Thoracic aorta (tissue), 2 donors: Measurements from ENCODE around the gene SGCD. TPM values are rescaled to one million over a fixed set of nuclear protein-coding genes. Genes with fewer than 3 reads are reported as not detected.

Experiments used
- ATAC-seq: fragments of 150-250 bp; one replicate; pipeline ENCODE4 v1.8.0; 2017; ENCODE audit warnings: low read depth; ENCODE audit not compliant: insufficient number of reproducible peaks, low FRiP score
- DNase-seq: peaks from one replicate; pipeline ENCODE4 v3.0.0-alpha.2; 2020; ENCODE audit warnings: low spot score
- H3K27ac ChIP-seq, 2 donors: fragments of 200-600 bp; sonication (generic); 1 replicate in 1 of 2; 2 replicates in 1 of 2; pipeline ENCODE4 v1.5.1; 2016; ENCODE audit warnings: mild to moderate bottlenecking in 2 of 2, moderate library complexity in 2 of 2
- H3K27me3 ChIP-seq: fragments of 200-600 bp; sonication (generic); replicated peaks from 2 replicates; pipeline ENCODE4 v1.6.0; 2016; ENCODE audit warnings: mild to moderate bottlenecking; ENCODE audit not compliant: insufficient read depth
- H3K36me3 ChIP-seq: fragments of 200-600 bp; sonication (generic); one replicate; pipeline ENCODE4 v1.5.1; 2016
- H3K4me1 ChIP-seq, 2 donors: fragments of 200-600 bp; sonication (generic); 1 replicate in 1 of 2; 2 replicates in 1 of 2; pipeline versions ENCODE4 v1.5.1 to v1.6.0; 2016; ENCODE audit warnings: low read depth in 2 of 2, mild to moderate bottlenecking in 1 of 2; ENCODE audit not compliant: control insufficient read depth in 1 of 2
- H3K4me3 ChIP-seq: fragments of 200-600 bp; sonication (generic); 2 replicates; pipeline ENCODE4 v1.5.1; 2016; ENCODE audit warnings: mild to moderate bottlenecking
- H3K9me3 ChIP-seq: fragments of 200-600 bp; sonication (generic); 2 replicates; pipeline ENCODE4 v1.5.1; 2016
- total RNA-seq, 2 donors: library from RNA; depleted of rRNA; stranded (reverse); fragments of >200 nt; gene quantifications; one replicate each; pipeline versions ENCODE4 v1.1.0 to v1.2.3, GENCODE V29; 2016
- TF ChIP-seq, protein P1 (sequence below): fragments of 200-600 bp; sonication (generic); IDR thresholded peaks from one replicate; pipeline ENCODE4 v1.5.1; 2019; ENCODE audit warnings: antibody characterized with exemption

SGCD gene
- total RNA-seq, 2 donors from 2014 or later: 20.4 to 40.3 TPM

GRCh38 chr5:156339139-156339841, 12.3 kb downstream of the SGCD start:
- Histone ChIP-seq H3K4me3 (no peak overlapping the region), H3K27me3 (no peaks in the 10 kb centered on the region), H3K36me3 (no peaks in the 10 kb centered on the region), H3K9me3 (no peaks in the 10 kb centered on the region), H3K27ac (no peak overlapping the region), H3K4me1 (no peaks in the 10 kb centered on the region)
- TF ChIP-seq, protein P1, sequence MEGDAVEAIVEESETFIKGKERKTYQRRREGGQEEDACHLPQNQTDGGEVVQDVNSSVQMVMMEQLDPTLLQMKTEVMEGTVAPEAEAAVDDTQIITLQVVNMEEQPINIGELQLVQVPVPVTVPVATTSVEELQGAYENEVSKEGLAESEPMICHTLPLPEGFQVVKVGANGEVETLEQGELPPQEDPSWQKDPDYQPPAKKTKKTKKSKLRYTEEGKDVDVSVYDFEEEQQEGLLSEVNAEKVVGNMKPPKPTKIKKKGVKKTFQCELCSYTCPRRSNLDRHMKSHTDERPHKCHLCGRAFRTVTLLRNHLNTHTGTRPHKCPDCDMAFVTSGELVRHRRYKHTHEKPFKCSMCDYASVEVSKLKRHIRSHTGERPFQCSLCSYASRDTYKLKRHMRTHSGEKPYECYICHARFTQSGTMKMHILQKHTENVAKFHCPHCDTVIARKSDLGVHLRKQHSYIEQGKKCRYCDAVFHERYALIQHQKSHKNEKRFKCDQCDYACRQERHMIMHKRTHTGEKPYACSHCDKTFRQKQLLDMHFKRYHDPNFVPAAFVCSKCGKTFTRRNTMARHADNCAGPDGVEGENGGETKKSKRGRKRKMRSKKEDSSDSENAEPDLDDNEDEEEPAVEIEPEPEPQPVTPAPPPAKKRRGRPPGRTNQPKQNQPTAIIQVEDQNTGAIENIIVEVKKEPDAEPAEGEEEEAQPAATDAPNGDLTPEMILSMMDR: no peak
- DNase-seq (no peak), ATAC-seq (no peak)

- no peak overlapping the region for H3K4me3 ChIP-seq
- peaks cover 5% of the 10 kb centered on the region for H3K36me3 ChIP-seq
- H3K27me3 ChIP-seq: no peaks in the 10 kb centered on the region
- ATAC-seq (no peak), DNase-seq (no peak)
- TF ChIP-seq, protein P1: no peak
- H3K4me1 ChIP-seq: no peaks in the 10 kb centered on the region
- H3K9me3 ChIP-seq: no peaks in the 10 kb centered on the region
- no peak overlapping the region for H3K27ac ChIP-seq
Measured at GRCh38 chr5:156340893-156341292, 13.9 kb downstream of the SGCD start.

GRCh38 chr5:156350256-156350655, 23.3 kb downstream of the SGCD start:
- no peaks in the 10 kb centered on the region for H3K9me3 ChIP-seq
- no peaks in the 10 kb centered on the region for H3K27me3 ChIP-seq
- H3K36me3 ChIP-seq: no peaks in the 10 kb centered on the region
- H3K4me1 ChIP-seq: no peaks in the 10 kb centered on the region
- no peak overlapping the region for H3K27ac ChIP-seq
- H3K4me3 ChIP-seq: no peak overlapping the region
- TF ChIP-seq, protein P1: no peak
- no peak for ATAC-seq
- DNase-seq: no peak

GRCh38 chr5:156351423-156351822, 24.5 kb downstream of the SGCD start:
- H3K27ac ChIP-seq: no peak overlapping the region
- H3K36me3 ChIP-seq: no peaks in the 10 kb centered on the region
- DNase-seq (no peak), ATAC-seq (no peak)
- no peaks in the 10 kb centered on the region for H3K27me3 ChIP-seq
- no peaks in the 10 kb centered on the region for H3K9me3 ChIP-seq
- H3K4me3 ChIP-seq: no peak overlapping the region
- TF ChIP-seq, protein P1: no peak
- no peaks in the 10 kb centered on the region for H3K4me1 ChIP-seq

DNA sequence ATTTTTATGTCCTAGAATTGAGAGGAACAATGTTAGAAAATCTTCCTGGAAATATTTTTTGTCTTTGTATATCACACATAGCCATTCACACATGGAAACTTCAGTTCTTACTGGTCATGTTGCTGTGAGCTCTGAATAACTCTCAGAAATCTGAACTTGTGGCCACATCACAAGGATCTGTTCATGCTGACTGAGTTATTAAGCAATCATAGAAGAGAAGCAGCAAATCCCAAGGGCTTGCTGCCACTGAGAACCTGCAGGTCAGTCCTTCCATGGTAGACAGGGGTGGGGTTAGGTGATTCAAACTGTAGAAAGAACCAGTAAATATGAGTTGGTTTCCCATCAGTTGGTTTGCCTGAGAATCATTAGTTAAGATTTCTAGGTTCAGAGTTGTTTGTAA, 27.6 kb downstream of the SGCD start:
- H3K9me3 ChIP-seq: no peaks in the 10 kb centered on the region
- TF ChIP-seq, protein P1: no peak
- H3K27ac ChIP-seq: no peak overlapping the region
- H3K27me3 ChIP-seq: no peaks in the 10 kb centered on the region
- H3K4me1 ChIP-seq: no peaks in the 10 kb centered on the region
- DNase-seq (no peak), ATAC-seq (no peak)
- H3K4me3 ChIP-seq: no peak overlapping the region
- no peaks in the 10 kb centered on the region for H3K36me3 ChIP-seq
